ENCODE measurements around the gene PTBP1. TPM values are rescaled to one million over a fixed set of nuclear protein-coding genes. Genes with fewer than 3 reads are reported as not detected.

The PTBP1 gene
- total RNA-seq, 1 experiment from 2014 or later: 510 TPM

- Mint-ChIP-seq H3K4me1 (ENCODE audit: low read depth, unreplicated experiment) (no peaks in the 10 kb centered on the region), H3K27me3 (ENCODE audit: insufficient read depth, unreplicated experiment) (no peaks in the 10 kb centered on the region), H3K36me3 (ENCODE audit: insufficient read depth, unreplicated experiment) (peaks cover 80% of the 10 kb centered on the region), H3K4me3 (ENCODE audit: unreplicated experiment) (no peak overlapping the region), H3K9me3 (ENCODE audit: unreplicated experiment) (no peaks in the 10 kb centered on the region), H3K27ac (ENCODE audit: unreplicated experiment) (peak overlapping the region; percentile 29)
- H3K4me1 ChIP-seq: peaks cover 22% of the 10 kb centered on the region
- intact Hi-C loops (cut with micrococcal nuclease; ENCODE audit: unreplicated experiment): no loop called here
- no peaks in the 10 kb centered on the region for H3K9me3 ChIP-seq
- peaks cover 17% of the 10 kb centered on the region for H3K36me3 ChIP-seq (ENCODE audit: control insufficient read depth, insufficient read depth, low read length)
- no peak overlapping the region for H3K4me3 ChIP-seq (ENCODE audit: low read depth, low read length)
- POLR2A ChIA-PET: no interaction called here
- CTCF ChIA-PET: no interaction called here
- BruUV-seq (replicated peaks): no TSS peak
- peak; percentile 36 to 62 for DNase-seq
- no peak for TF ChIP-seq CTCF (IDR thresholded peaks at IDR 0.05; ENCODE audit: insufficient read depth in 1 of 2, low read depth in 1 of 2, low read length in 1 of 2, severe bottlenecking in 1 of 2, unreplicated experiment in 1 of 2)
- no peaks in the 10 kb centered on the region for H3K27me3 ChIP-seq (replicated peaks; ENCODE audit: control insufficient read depth, insufficient read depth, low read length)
These were observed 41.0 kb upstream of the PTBP1 start for GRCh38 chr19:756236-756635.

- Mint-ChIP-seq H3K4me1 (ENCODE audit: low read depth, unreplicated experiment) (no peaks in the 10 kb centered on the region), H3K27me3 (ENCODE audit: insufficient read depth, unreplicated experiment) (no peaks in the 10 kb centered on the region), H3K36me3 (ENCODE audit: insufficient read depth, unreplicated experiment) (peaks cover 79% of the 10 kb centered on the region), H3K9me3 (ENCODE audit: unreplicated experiment) (no peaks in the 10 kb centered on the region), H3K4me3 (ENCODE audit: unreplicated experiment) (no peak overlapping the region), H3K27ac (ENCODE audit: unreplicated experiment) (no peak overlapping the region)
- Histone ChIP-seq H3K36me3 (ENCODE audit: control insufficient read depth, insufficient read depth, low read length) (peaks cover 18% of the 10 kb centered on the region), H3K27me3 (replicated peaks; ENCODE audit: control insufficient read depth, insufficient read depth, low read length) (no peaks in the 10 kb centered on the region), H3K4me1 (peaks cover 20% of the 10 kb centered on the region), H3K4me3 (ENCODE audit: low read depth, low read length) (no peak overlapping the region), H3K9me3 (no peaks in the 10 kb centered on the region)
- ChIA-PET POLR2A (no interaction called here), CTCF (no interaction called here)
- TF ChIP-seq CTCF (IDR thresholded peaks at IDR 0.05; ENCODE audit: insufficient read depth in 1 of 2, low read depth in 1 of 2, low read length in 1 of 2, severe bottlenecking in 1 of 2, unreplicated experiment in 1 of 2): no peak
- BruUV-seq (replicated peaks): no TSS peak
- DNase-seq: no peak
- intact Hi-C loops (cut with micrococcal nuclease; ENCODE audit: unreplicated experiment): no loop called here
These were observed 40.2 kb upstream of the PTBP1 start for GRCh38 chr19:756821-757688.

- H3K36me3 Mint-ChIP-seq (ENCODE audit: insufficient read depth, unreplicated experiment): peaks cover 78% of the 10 kb centered on the region
- no peak for DNase-seq
- POLR2A ChIA-PET: no interaction called here
- Histone ChIP-seq H3K4me1 (peaks cover 15% of the 10 kb centered on the region), H3K9me3 (no peaks in the 10 kb centered on the region), H3K36me3 (ENCODE audit: control insufficient read depth, insufficient read depth, low read length) (peaks cover 18% of the 10 kb centered on the region), H3K27me3 (replicated peaks; ENCODE audit: control insufficient read depth, insufficient read depth, low read length) (no peaks in the 10 kb centered on the region), H3K4me3 (ENCODE audit: low read depth, low read length) (no peak overlapping the region)
- no TSS peak for BruUV-seq (replicated peaks)
- no peaks in the 10 kb centered on the region for H3K9me3 Mint-ChIP-seq (ENCODE audit: unreplicated experiment)
- CTCF ChIA-PET: no interaction called here
- TF ChIP-seq CTCF (IDR thresholded peaks at IDR 0.05; ENCODE audit: insufficient read depth in 1 of 2, low read depth in 1 of 2, low read length in 1 of 2, severe bottlenecking in 1 of 2, unreplicated experiment in 1 of 2): no peak
- no peaks in the 10 kb centered on the region for H3K4me1 Mint-ChIP-seq (ENCODE audit: low read depth, unreplicated experiment)
- no peak overlapping the region for H3K27ac Mint-ChIP-seq (ENCODE audit: unreplicated experiment)
- H3K27me3 Mint-ChIP-seq (ENCODE audit: insufficient read depth, unreplicated experiment): no peaks in the 10 kb centered on the region
- intact Hi-C loops (cut with micrococcal nuclease; ENCODE audit: unreplicated experiment): no loop called here
- no peak overlapping the region for H3K4me3 Mint-ChIP-seq (ENCODE audit: unreplicated experiment)
These were observed 39.2 kb upstream of the PTBP1 start for GRCh38 chr19:757811-758668.
